GM12892 (cell line): ENCODE results near the gene CBFA2T2.

ENCODE experiments used
- POLR2A ChIP-seq: IDR thresholded peaks from 2 replicates; pipeline ENCODE4 v1.6.1; 2011; ENCODE audit warnings: low read depth, low read length, control low read depth
- TAF1 ChIP-seq: IDR thresholded peaks from 2 replicates; pipeline ENCODE4 v1.6.1; 2011; ENCODE audit warnings: low read depth, mild to moderate bottlenecking, control low read depth, low read length, borderline replicate concordance

GRCh38 chr20:33503564-33503963 is 13.7 kb downstream of the CBFA2T2 start:
- TF ChIP-seq TAF1 (no peak), POLR2A (no peak)
